ENCODE measurements around the gene GPR143. TPM values are rescaled to one million over a fixed set of nuclear protein-coding genes. Genes with fewer than 3 reads are reported as not detected.

The GPR143 gene
- total RNA-seq, 1 donor from 2014 or later, result 3.0 TPM

GRCh38 chrX:9717376-9717775 lies 48.3 kb downstream of the GPR143 start:
- Mint-ChIP-seq H3K27me3 (ENCODE audit: low read depth, unreplicated experiment) (no peaks in the 10 kb centered on the region), H3K9me3 (ENCODE audit: unreplicated experiment) (peaks cover 4% of the 10 kb centered on the region), H3K27ac (ENCODE audit: unreplicated experiment) (no peak overlapping the region), H3K4me1 (ENCODE audit: low read depth, unreplicated experiment) (no peaks in the 10 kb centered on the region), H3K36me3 (ENCODE audit: low read depth, unreplicated experiment) (peaks cover 28% of the 10 kb centered on the region), H3K4me3 (ENCODE audit: unreplicated experiment) (no peak overlapping the region)
- H3K79me2 ChIP-seq (ENCODE audit: insufficient read depth, low read length), result no peaks in the 10 kb centered on the region
- FAIRE-seq (no peak), DNase-seq (ENCODE audit: low read depth) (no peak)
- H3K4me2 ChIP-seq (ENCODE audit: low read length), result no peak overlapping the region
- no peaks in the 10 kb centered on the region for H3K27me3 ChIP-seq (ENCODE audit: insufficient read depth, low read length)
- no peak overlapping the region for H3K4me3 ChIP-seq (ENCODE audit: insufficient read depth, low read depth, low read length)
- no peaks in the 10 kb centered on the region for H3K36me3 ChIP-seq (ENCODE audit: insufficient read depth, low read length)
- H3K9me3 ChIP-seq (ENCODE audit: insufficient read depth, low read depth, low read length), result no peaks in the 10 kb centered on the region
- TF ChIP-seq CTCF (IDR thresholded peaks at IDR 0.05; ENCODE audit: insufficient read depth, low read depth, low read length) (no peak), EZH2 (IDR thresholded peaks at IDR 0.05; ENCODE audit: insufficient read depth, low read length) (no peak)
- no peaks in the 10 kb centered on the region for H4K20me1 ChIP-seq (ENCODE audit: insufficient read depth, low read length)
- no peaks in the 10 kb centered on the region for H3K4me1 ChIP-seq (ENCODE audit: insufficient read depth, low read length)
- H3K9ac ChIP-seq (ENCODE audit: low read length), result no peak overlapping the region
- H2AFZ ChIP-seq (ENCODE audit: low read depth, low read length), result no peak overlapping the region
- H3K27ac ChIP-seq (ENCODE audit: low read depth, low read length), result no peak overlapping the region

- Histone ChIP-seq H3K36me3 (ENCODE audit: insufficient read depth, low read length) (no peaks in the 10 kb centered on the region), H3K79me2 (ENCODE audit: insufficient read depth, low read length) (no peaks in the 10 kb centered on the region), H2AFZ (ENCODE audit: low read depth, low read length) (no peak overlapping the region), H3K27ac (ENCODE audit: low read depth, low read length) (no peak overlapping the region), H3K4me1 (ENCODE audit: insufficient read depth, low read length) (no peaks in the 10 kb centered on the region), H3K27me3 (ENCODE audit: insufficient read depth, low read length) (no peaks in the 10 kb centered on the region), H3K9ac (ENCODE audit: low read length) (no peak overlapping the region), H3K4me3 (ENCODE audit: insufficient read depth, low read depth, low read length) (no peak overlapping the region), H4K20me1 (ENCODE audit: insufficient read depth, low read length) (no peaks in the 10 kb centered on the region), H3K9me3 (ENCODE audit: insufficient read depth, low read depth, low read length) (no peaks in the 10 kb centered on the region), H3K4me2 (ENCODE audit: low read length) (no peak overlapping the region)
- H3K9me3 Mint-ChIP-seq (ENCODE audit: unreplicated experiment), result peaks cover 1% of the 10 kb centered on the region
- no peak overlapping the region for H3K27ac Mint-ChIP-seq (ENCODE audit: unreplicated experiment)
- FAIRE-seq, result peak; percentile 56
- TF ChIP-seq EZH2 (IDR thresholded peaks at IDR 0.05; ENCODE audit: insufficient read depth, low read length) (no peak), CTCF (IDR thresholded peaks at IDR 0.05; ENCODE audit: insufficient read depth, low read depth, low read length) (no peak)
- H3K4me1 Mint-ChIP-seq (ENCODE audit: low read depth, unreplicated experiment), result peaks cover 5% of the 10 kb centered on the region
- H3K4me3 Mint-ChIP-seq (ENCODE audit: unreplicated experiment), result no peak overlapping the region
- peaks cover 7% of the 10 kb centered on the region for H3K36me3 Mint-ChIP-seq (ENCODE audit: low read depth, unreplicated experiment)
- DNase-seq (ENCODE audit: low read depth), result peak; percentile 7
- H3K27me3 Mint-ChIP-seq (ENCODE audit: low read depth, unreplicated experiment), result no peaks in the 10 kb centered on the region
These were observed 55.3 kb downstream of the GPR143 start for GRCh38 chrX:9710332-9710731.

- H3K4me3 Mint-ChIP-seq (ENCODE audit: unreplicated experiment), result no peak overlapping the region
- peaks cover 12% of the 10 kb centered on the region for H3K36me3 Mint-ChIP-seq (ENCODE audit: low read depth, unreplicated experiment)
- H3K4me2 ChIP-seq (ENCODE audit: low read length), result no peak overlapping the region
- H3K27me3 ChIP-seq (ENCODE audit: insufficient read depth, low read length), result no peaks in the 10 kb centered on the region
- FAIRE-seq (peak; percentile 34), DNase-seq (ENCODE audit: low read depth) (peak; percentile 15)
- H3K4me1 Mint-ChIP-seq (ENCODE audit: low read depth, unreplicated experiment), result peaks cover 5% of the 10 kb centered on the region
- no peaks in the 10 kb centered on the region for H3K4me1 ChIP-seq (ENCODE audit: insufficient read depth, low read length)
- H2AFZ ChIP-seq (ENCODE audit: low read depth, low read length), result no peak overlapping the region
- no peaks in the 10 kb centered on the region for H4K20me1 ChIP-seq (ENCODE audit: insufficient read depth, low read length)
- H3K79me2 ChIP-seq (ENCODE audit: insufficient read depth, low read length), result no peaks in the 10 kb centered on the region
- peak; percentile 64 for TF ChIP-seq CTCF (IDR thresholded peaks at IDR 0.05; ENCODE audit: insufficient read depth, low read depth, low read length)
- no peak for TF ChIP-seq EZH2 (IDR thresholded peaks at IDR 0.05; ENCODE audit: insufficient read depth, low read length)
- H3K27ac ChIP-seq (ENCODE audit: low read depth, low read length), result no peak overlapping the region
- no peak overlapping the region for H3K27ac Mint-ChIP-seq (ENCODE audit: unreplicated experiment)
- H3K9ac ChIP-seq (ENCODE audit: low read length), result no peak overlapping the region
- H3K36me3 ChIP-seq (ENCODE audit: insufficient read depth, low read length), result no peaks in the 10 kb centered on the region
- no peaks in the 10 kb centered on the region for H3K27me3 Mint-ChIP-seq (ENCODE audit: low read depth, unreplicated experiment)
- H3K9me3 ChIP-seq (ENCODE audit: insufficient read depth, low read depth, low read length), result no peaks in the 10 kb centered on the region
- H3K9me3 Mint-ChIP-seq (ENCODE audit: unreplicated experiment), result peaks cover 1% of the 10 kb centered on the region
- H3K4me3 ChIP-seq (ENCODE audit: insufficient read depth, low read depth, low read length), result no peak overlapping the region
These were observed 56.6 kb downstream of the GPR143 start for GRCh38 chrX:9708923-9709553.

Data from astrocyte (in vitro differentiated cells and primary cell).